HEK293T (cell line): ENCODE data around the gene ADAM10.

Experiments used
- ARNT ChIP-seq: fragments of 450-650 bp; IDR thresholded peaks from 2 replicates; pipeline ENCODE4 v1.6.1; 2017; ENCODE audit warnings: mild to moderate bottlenecking
- BHLHE40 ChIP-seq: fragments of 450-650 bp; IDR thresholded peaks from 2 replicates; pipeline ENCODE4 v1.6.1; 2016; ENCODE audit warnings: mild to moderate bottlenecking, moderate library complexity, borderline replicate concordance
- FOXK2 ChIP-seq: fragments of 450-650 bp; IDR thresholded peaks from 2 replicates; pipeline ENCODE4 v1.6.1; 2016; ENCODE audit warnings: mild to moderate bottlenecking
- SUZ12 ChIP-seq: fragments of 450-650 bp; IDR thresholded peaks from 2 replicates; pipeline ENCODE4 v1.6.1; 2016; ENCODE audit warnings: mild to moderate bottlenecking

GRCh38 chr15:58671186-58671585 is 78.3 kb downstream of the ADAM10 start:
- TF ChIP-seq ARNT (no peak), BHLHE40 (no peak), SUZ12 (no peak), FOXK2 (no peak)
